Measurements from ENCODE around the gene PLCH1. TPM values are rescaled to one million over a fixed set of nuclear protein-coding genes. Genes with fewer than 3 reads are reported as not detected.

Gene PLCH1
- total RNA-seq, 4 donors from 2014 or later: 1.4 to 7.0 (median 2.0) TPM

DNA sequence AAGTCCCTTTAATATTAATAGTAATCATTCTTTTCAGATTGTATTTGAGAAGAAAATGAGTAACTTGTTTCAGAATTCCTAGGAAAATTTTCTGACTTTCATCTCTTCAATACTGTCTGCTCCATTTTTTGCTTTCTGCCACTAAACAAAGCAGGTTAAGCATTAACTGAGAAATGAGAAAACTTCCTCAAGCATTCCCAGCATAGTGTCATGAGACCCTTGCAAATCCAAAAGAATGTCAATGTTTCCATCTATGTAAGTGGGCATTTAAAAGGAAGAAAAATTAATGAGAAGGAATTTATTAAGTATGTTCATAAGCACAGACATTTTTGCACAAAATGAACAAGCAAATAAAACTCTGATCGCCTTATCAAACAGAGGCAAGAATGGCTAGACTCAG lies 303.4 kb downstream of the PLCH1 start:
- H3K27me3 ChIP-seq: no peaks in the 10 kb centered on the region
- H3K4me1 ChIP-seq: no peaks in the 10 kb centered on the region
- no peak overlapping the region for H3K4me3 ChIP-seq
- TF ChIP-seq POLR2A (IDR thresholded peaks at IDR 0.05): no peak
- TF ChIP-seq EP300 (IDR thresholded peaks at IDR 0.05): no peak
- TF ChIP-seq, protein P1, sequence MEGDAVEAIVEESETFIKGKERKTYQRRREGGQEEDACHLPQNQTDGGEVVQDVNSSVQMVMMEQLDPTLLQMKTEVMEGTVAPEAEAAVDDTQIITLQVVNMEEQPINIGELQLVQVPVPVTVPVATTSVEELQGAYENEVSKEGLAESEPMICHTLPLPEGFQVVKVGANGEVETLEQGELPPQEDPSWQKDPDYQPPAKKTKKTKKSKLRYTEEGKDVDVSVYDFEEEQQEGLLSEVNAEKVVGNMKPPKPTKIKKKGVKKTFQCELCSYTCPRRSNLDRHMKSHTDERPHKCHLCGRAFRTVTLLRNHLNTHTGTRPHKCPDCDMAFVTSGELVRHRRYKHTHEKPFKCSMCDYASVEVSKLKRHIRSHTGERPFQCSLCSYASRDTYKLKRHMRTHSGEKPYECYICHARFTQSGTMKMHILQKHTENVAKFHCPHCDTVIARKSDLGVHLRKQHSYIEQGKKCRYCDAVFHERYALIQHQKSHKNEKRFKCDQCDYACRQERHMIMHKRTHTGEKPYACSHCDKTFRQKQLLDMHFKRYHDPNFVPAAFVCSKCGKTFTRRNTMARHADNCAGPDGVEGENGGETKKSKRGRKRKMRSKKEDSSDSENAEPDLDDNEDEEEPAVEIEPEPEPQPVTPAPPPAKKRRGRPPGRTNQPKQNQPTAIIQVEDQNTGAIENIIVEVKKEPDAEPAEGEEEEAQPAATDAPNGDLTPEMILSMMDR (IDR thresholded peaks at IDR 0.05): no peak
- 55 to 60% methylated on average over 1 of the region's 1 CpG for WGBS, 2 donors
- H3K27ac ChIP-seq: no peak overlapping the region
- no peak for DNase-seq (ENCODE audit: low spot score in 2 of 2)
- H3K9me3 ChIP-seq: no peaks in the 10 kb centered on the region
- H3K36me3 ChIP-seq: no peaks in the 10 kb centered on the region

GRCh38 chr3:155441026-155441425 lies 303.8 kb downstream of the PLCH1 start:
- Histone ChIP-seq H3K27ac (no peak overlapping the region), H3K4me3 (no peak overlapping the region), H3K9me3 (no peaks in the 10 kb centered on the region), H3K27me3 (no peaks in the 10 kb centered on the region), H3K4me1 (no peaks in the 10 kb centered on the region), H3K36me3 (no peaks in the 10 kb centered on the region)
- 55 to 58% methylated on average over 2 of the region's 2 CpGs for WGBS, 2 donors
- no peak for DNase-seq (ENCODE audit: low spot score in 2 of 2)
- TF ChIP-seq EP300 (IDR thresholded peaks at IDR 0.05) (no peak), POLR2A (IDR thresholded peaks at IDR 0.05) (no peak)
- TF ChIP-seq, protein P1 (IDR thresholded peaks at IDR 0.05): no peak

- Histone ChIP-seq H3K27ac (no peak overlapping the region), H3K4me1 (no peaks in the 10 kb centered on the region), H3K4me3 (no peak overlapping the region), H3K36me3 (no peaks in the 10 kb centered on the region), H3K9me3 (no peaks in the 10 kb centered on the region), H3K27me3 (no peaks in the 10 kb centered on the region)
- TF ChIP-seq, protein P1 (IDR thresholded peaks at IDR 0.05): no peak
- TF ChIP-seq EP300 (IDR thresholded peaks at IDR 0.05) (no peak), POLR2A (IDR thresholded peaks at IDR 0.05) (no peak)
- no peak for DNase-seq (ENCODE audit: low spot score in 2 of 2)
These were observed 309.1 kb downstream of the PLCH1 start for GRCh38 chr3:155435821-155436220.

DNA sequence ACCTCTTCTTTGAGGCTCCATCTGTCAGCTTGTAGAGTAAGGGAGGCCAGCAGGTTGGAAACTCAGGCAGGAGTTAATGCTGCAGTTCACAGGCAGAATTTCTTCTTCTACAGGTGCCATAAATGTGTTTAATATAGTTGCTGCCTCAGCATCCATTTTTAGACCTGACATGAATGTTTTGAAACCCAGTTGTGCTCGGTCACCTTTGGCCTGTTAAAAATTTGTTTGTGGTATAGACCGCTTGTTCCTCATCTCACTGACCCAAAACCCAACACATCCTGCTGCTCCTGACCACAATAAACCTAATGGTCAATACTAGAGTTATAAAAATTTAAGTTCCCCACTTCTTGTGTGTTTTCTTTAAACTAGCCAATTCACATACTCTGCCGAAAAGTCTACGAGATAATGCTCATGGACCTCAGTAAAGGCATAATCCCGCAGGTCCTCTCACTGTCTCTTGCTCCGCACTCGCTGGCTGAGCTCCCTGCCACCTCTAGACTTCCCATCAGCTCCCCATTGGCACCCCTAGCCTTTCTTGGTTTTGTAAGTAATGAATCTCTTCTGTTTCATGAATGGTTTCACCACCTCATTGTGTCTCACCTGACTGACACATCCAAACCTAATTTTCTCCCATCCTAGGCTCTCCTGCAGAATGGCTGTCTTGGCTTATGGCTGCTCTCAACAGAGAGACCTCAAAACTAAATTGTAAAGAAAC lies 312.9 kb downstream of the PLCH1 start:
- Histone ChIP-seq H3K4me3 (no peak overlapping the region), H3K9me3 (peaks cover 0 to 20% (median 0%) of the 10 kb centered on the region in 4 donors), H3K36me3 (no peaks in the 10 kb centered on the region), H3K4me1 (no peaks in the 10 kb centered on the region), H3K27ac (no peak overlapping the region), H3K27me3 (no peaks in the 10 kb centered on the region)
- TF ChIP-seq POLR2A (IDR thresholded peaks at IDR 0.05) (no peak), EP300 (IDR thresholded peaks at IDR 0.05) (no peak)
- TF ChIP-seq, protein P1 (IDR thresholded peaks at IDR 0.05): no peak
- WGBS, 2 donors: 77 to 81% methylated on average over 7 of the region's 7 CpGs
- DNase-seq (ENCODE audit: low spot score in 2 of 2): no peak

DNA sequence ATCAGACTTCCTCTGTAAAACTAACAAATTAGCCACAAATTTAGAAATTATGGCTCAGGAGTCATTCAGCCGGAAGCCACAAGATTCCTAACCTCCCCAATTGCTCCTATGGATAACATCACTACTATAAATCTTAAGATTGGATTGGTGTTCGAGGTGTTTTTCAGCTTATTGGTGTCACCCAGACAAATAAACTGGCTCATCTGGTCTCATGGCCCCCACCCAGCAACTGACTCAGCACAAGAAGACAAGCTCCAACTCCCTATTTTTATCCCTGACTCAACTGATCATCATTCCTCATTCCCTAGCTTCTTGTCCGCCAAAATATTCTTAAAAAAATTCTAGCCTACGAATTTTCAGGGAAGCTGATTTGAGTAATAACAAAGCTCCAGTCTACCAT lies 316.3 kb downstream of the PLCH1 start:
- DNase-seq (ENCODE audit: low spot score in 2 of 2): no peak

More for the DNA sequence above, 316.3 kb downstream of the PLCH1 start:
- peaks cover 0 to 26% (median 1%) of the 10 kb centered on the region in 4 donors for H3K9me3 ChIP-seq
- no peak overlapping the region for H3K27ac ChIP-seq
- TF ChIP-seq POLR2A (IDR thresholded peaks at IDR 0.05) (no peak), EP300 (IDR thresholded peaks at IDR 0.05) (no peak)
- TF ChIP-seq, protein P1 (IDR thresholded peaks at IDR 0.05): no peak
- H3K36me3 ChIP-seq: no peaks in the 10 kb centered on the region
- no peak overlapping the region for H3K4me3 ChIP-seq
- no peaks in the 10 kb centered on the region for H3K27me3 ChIP-seq
- H3K4me1 ChIP-seq: no peaks in the 10 kb centered on the region
- WGBS, 2 donors: 88 to 92% methylated on average over 4 of the region's 4 CpGs

All from tibial nerve (tissue), 4 donors.